Measurements from ENCODE around the gene GPR137B.

Gene GPR137B

GRCh38 chr1:236142253-236143103 lies at the start of gene GPR137B:
TSS of gene GPR137B (plus strand) at chr1:236142539. CDS start at chr1:236142623, 84 bp downstream.
- peak; percentile 41 to 45 for DNase-seq (ENCODE audit: low read depth in 2 of 2)

GRCh38 chr1:236092899-236093298 lies 49.4 kb upstream of the GPR137B start:
- DNase-seq (ENCODE audit: low read depth in 2 of 2): no peak

GRCh38 chr1:236095705-236096520 lies 46.4 kb upstream of the GPR137B start:
- no peak for DNase-seq (ENCODE audit: low read depth in 2 of 2)

GRCh38 chr1:236096660-236097482 lies 45.5 kb upstream of the GPR137B start:
- peak; percentile 63 to 65 for DNase-seq (ENCODE audit: low read depth in 2 of 2)

GRCh38 chr1:236098267-236098666 lies 44.1 kb upstream of the GPR137B start:
- DNase-seq (ENCODE audit: low read depth in 2 of 2): no peak

GRCh38 chr1:236099355-236099974 lies 42.9 kb upstream of the GPR137B start:
- no peak for DNase-seq (ENCODE audit: low read depth in 2 of 2)

- DNase-seq (ENCODE audit: low read depth in 2 of 2): no peak
Measured at GRCh38 chr1:236100799-236101198, 41.5 kb upstream of the GPR137B start.

- DNase-seq (ENCODE audit: low read depth in 2 of 2): no peak
Measured at GRCh38 chr1:236101233-236102200, 40.8 kb upstream of the GPR137B start.

GRCh38 chr1:236102611-236103010 lies 39.7 kb upstream of the GPR137B start:
- DNase-seq (ENCODE audit: low read depth in 2 of 2): no peak

GRCh38 chr1:236103059-236103458 lies 39.3 kb upstream of the GPR137B start:
- no peak for DNase-seq (ENCODE audit: low read depth in 2 of 2)

GRCh38 chr1:236103646-236104218 lies 38.6 kb upstream of the GPR137B start:
- DNase-seq (ENCODE audit: low read depth in 2 of 2): peak; percentile 32 to 41

GRCh38 chr1:236107121-236107907 lies 35.0 kb upstream of the GPR137B start:
- DNase-seq (ENCODE audit: low read depth in 2 of 2): no peak

GRCh38 chr1:236108027-236108648 lies 34.2 kb upstream of the GPR137B start:
- DNase-seq (ENCODE audit: low read depth in 2 of 2): no peak

GRCh38 chr1:236110137-236110536 lies 32.2 kb upstream of the GPR137B start:
- DNase-seq (ENCODE audit: low read depth in 2 of 2): no peak

GRCh38 chr1:236111527-236112331 lies 30.6 kb upstream of the GPR137B start:
- DNase-seq (ENCODE audit: low read depth in 2 of 2): no peak

- no peak for DNase-seq (ENCODE audit: low read depth in 2 of 2)
Measured at GRCh38 chr1:236112332-236112627, 30.1 kb upstream of the GPR137B start.

- DNase-seq (ENCODE audit: low read depth in 2 of 2): no peak
Measured at GRCh38 chr1:236113324-236114032, 28.9 kb upstream of the GPR137B start.

Data from stimulated activated CD4-positive, alpha-beta T cell treated with anti-CD3 and anti-CD28 coated beads, Interleukin-4, amount 100 ng/mL, for 48 hours (primary cell).